Measurements from ENCODE around the gene DNAJB12.
"Not testable (repeated sequence)": the region's sequence is repeated elsewhere in the genome, so short reads cannot be mapped to it uniquely, and the experiment has no call there.

DNAJB12 gene

GRCh38 chr10:72354356-72355213 lies at the start of gene DNAJB12:
Gene DNAJB12, minus strand, starts transcription at chr10:72354919. Its CDS starts 22 bp downstream, at chr10:72354897.
- peak; percentile 48 for DNase-seq

GRCh38 chr10:72395581-72395980 lies 40.9 kb upstream of the DNAJB12 start:
- not testable (repeated sequence) for DNase-seq

DNA sequence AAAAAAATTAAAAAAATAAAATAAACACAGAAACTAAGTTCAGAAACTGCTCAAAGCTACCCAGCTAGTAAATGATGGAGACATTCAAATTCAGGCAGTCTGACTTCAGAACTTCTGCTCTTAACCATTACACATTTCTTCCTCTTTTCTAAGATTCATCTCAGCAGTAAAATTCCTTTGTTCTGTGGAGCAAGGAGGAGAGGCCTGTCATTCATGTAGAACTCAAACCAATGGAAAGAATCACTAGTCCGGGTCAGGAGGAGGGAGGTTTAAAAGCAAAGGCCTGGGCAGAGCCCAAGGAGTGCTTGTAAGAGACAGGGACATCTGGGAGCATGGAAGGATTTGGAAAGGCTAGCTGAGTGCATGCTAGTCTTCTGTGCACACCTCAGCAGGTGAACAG lies 37.9 kb upstream of the DNAJB12 start:
- DNase-seq, result no peak

DNA sequence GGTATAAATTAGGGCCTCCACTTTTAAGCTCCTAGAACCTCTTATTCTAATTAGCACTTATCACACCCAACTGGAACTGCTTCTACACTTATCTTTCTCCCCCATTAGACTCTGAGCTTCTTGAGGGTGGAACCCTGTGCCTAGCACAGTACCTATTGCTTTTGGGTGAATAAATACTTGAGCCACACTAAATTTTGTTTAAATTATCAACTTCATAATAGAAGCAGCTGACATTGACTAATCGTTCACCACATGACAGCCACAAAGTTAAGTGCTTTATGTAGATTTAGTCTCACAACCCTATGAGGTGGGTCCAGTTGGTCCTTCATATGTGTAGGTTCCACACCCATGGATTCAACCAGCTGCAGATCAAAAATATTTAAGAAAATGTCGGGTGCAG lies 36.0 kb upstream of the DNAJB12 start:
- DNase-seq, result no peak

DNA sequence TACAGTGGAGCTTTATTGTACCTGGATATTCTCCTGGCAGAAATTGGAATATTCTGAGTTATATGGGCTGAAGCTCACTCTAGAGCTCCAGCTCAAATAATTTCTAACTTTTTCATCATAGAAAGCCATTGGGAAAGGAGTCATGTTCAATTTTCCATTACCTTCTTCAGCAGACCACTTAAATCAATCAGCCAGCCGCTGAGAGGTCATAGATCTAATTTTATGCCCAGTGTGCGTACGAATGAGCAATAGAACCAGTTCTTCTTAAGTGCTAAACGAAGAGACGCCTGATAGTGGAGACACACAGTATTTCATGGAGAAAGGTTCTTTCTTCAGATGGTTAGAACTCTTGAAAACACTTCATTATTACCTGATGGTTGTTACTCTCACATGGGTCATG lies 35.0 kb upstream of the DNAJB12 start:
- no peak for DNase-seq

DNA sequence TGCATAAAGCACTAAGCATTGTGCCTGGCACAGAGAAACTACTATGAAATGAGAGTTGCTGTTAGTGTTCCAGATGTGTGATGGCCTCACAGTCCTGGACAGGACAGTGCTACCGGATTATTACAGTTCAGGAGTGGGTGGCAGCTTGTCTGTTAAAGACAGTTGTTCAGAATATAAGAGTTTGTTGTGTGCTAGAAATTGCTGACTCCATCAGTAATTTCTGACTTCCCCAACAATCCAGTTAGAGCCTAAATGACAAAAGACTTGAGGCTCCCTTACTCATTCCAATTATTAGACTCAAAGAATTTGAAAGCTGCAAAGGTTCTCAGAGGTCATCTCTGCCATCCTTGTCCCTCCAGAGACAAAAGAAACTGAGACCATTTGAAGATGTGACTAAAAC lies 34.3 kb upstream of the DNAJB12 start:
- no peak for DNase-seq

DNA sequence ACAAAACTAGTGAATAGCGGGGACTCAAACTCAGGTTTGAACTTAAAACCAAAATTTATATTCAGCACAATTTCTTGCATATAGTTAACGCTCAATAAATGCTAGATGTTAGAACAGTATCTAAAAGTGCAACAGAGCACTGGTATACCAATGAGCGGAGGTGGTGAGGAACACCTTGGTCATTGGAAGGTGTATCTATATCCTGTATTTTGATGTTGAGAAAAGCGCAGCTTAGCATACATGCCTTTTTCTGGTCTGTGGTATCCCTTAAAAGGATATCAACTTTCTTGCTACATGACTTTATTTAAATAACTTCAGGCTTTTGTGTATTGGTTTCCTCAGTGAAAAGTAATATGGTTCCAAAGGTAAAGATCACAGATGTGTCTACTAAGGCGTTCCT lies 33.3 kb upstream of the DNAJB12 start:
- DNase-seq, result no peak

GRCh38 chr10:72386916-72387586 lies 32.3 kb upstream of the DNAJB12 start:
- DNase-seq, result no peak

DNA sequence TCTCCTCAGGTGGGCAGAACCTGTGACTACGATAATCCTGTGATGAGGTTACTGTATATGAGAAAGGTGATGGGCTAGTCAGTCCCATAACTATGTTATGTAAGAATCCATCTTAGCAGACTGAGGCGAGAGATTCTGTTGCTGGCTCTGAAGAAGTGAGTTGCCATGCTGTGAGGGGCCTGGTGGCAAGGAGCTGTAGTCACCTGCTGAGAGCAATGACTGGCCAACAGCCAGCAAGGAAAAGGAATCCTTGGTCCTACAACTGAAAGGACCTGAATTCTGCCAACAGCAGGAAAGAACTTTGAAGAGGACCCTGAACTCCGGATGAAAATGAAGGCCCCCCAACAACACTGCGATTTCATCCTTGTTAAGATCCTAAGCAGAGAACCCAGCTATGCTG lies 31.0 kb upstream of the DNAJB12 start:
- DNase-seq, result no peak

DNA sequence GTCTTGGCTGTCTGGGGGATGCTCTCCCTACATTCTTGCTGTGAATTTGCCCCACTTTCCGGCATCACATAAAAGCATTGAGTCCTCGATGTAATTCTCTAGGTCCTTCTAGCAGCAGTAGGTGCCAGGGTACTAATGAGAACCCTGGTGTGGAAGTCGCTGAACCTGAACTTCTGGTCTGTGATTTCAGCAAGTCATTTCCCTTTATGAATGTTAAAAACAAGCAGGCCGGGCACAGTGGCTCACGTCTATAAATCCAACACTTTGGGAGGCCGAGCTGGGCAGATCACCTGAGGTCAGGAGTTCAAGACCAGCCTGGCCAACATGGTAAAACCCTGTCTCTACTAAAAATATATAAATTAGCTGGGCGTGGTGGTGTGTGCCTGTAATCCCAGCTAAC lies 30.3 kb upstream of the DNAJB12 start:
- DNase-seq, result not testable (repeated sequence)

DNA sequence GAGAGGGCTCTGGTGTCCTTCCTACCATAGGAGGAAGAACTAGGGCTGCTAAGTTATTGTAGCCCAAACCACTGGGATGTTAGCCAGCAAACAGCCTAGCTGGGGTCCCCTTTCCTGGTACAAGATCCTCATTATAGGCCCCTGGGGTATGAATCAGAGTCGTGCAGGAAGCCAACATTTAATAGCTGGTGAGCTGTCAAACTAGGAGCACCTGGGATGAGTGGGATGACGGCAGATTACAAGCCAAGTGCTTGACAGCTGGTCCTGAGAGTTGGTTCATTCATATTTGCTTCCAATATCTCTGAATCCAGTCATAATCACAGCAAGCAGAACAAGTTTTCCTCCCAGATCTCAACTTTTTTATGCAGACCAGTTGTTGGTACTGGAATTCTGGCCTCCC lies 25.1 kb upstream of the DNAJB12 start:
- DNase-seq, result no peak

DNA sequence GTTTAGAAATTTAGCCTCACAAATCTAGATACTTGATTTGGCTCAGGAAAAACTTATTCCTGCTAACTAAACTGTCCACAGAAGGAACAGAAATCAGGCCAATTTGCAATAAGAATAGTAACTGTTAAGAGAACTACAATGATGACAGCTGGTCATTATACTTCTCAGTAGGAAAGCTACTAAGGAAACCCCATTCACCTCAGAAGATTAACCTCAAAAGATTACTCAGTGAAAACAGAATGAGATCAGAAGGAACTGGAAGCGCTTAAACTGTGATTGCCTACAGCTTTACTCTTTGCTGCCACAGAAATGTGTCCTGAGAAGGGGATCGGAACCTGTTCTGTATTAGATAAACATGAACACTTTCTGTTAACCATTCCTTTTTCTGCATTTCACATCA lies 24.3 kb upstream of the DNAJB12 start:
- DNase-seq, result no peak

DNA sequence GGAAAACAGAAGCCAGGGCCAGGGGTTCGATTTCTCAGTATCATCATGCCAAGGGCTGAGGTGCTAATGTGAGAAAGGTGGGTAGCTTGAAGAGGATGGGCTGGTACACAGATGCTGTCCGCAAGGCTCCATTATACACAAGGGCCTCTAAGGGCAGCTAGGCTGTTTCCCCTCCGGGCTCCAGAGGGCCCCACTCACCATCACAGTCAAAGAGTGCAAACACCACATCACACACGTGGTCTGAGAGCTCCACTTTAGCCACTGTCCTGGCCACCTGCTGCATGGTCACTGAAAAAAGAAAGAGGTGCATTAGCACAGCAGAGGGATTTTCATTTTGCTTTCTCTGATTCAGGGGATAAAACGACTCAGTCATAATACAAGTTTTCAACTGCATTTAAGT lies 20.9 kb upstream of the DNAJB12 start:
- no peak for DNase-seq

- DNase-seq, result no peak
These were observed 20.5 kb upstream of the DNAJB12 start for GRCh38 chr10:72375173-72375572.

DNA sequence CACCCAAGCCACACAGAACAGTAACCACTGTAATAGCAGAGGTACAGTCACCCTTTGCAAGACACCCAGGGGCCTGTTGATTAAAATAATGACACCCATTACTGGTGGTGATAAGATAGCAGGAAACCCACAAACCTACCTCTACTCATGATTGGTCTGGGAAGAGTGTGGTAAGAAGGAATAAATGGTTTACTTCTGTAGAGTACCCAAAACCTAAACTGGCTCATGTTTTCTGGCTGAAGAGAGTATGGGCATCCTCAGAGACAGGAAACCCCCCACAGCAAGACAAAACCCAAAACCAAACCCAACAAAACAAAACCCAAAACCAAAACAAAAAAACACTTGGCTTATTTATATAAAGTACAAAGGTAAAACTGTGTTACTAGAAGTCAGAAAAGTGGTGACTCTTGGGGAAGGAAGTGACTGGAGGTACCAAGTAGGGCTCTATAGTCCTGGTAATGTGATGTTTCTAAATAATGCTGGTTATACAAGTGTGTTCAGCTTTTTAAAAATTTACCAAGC lies 15.5 kb upstream of the DNAJB12 start:
- no peak for DNase-seq

GRCh38 chr10:72367301-72367960 lies 12.7 kb upstream of the DNAJB12 start:
- DNase-seq, result no peak

DNA sequence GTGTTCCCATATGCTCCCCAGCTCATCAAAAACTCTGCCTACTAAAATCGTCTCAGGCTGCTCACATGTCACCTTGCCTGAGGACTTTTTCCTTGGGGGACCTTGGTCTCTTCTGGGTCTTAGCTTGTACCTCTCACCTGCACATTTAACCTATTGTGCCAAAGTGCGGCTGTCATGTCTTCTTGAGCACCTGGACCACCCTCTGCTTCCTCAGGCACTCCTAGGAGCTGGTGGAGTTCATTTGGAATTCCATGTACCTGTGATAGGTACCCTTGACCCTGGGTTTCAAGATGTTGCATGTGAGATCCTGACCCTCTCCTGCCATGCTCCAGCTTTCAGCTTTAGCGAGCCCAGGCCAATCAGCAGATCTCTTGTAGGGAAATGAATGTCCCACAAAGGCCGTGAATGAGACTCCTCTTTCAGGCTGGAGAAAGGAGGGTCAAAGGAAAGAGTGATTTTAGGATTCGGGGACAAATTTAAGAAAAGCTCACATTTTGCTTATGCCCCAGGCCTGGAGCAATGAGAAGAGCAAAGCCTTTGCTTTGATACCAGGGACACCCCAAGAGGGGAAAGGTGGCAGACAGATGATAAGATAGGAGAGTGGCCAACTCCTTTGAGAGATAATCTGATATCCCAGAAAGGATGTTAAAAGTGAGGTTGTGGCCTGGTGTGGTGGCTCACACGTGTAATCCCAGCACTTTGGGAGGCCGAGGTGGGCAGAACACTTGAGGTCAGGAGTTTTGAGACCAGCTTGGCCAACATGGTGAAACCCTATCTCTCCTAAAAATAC lies 10.6 kb upstream of the DNAJB12 start:
- DNase-seq, result no peak

DNA sequence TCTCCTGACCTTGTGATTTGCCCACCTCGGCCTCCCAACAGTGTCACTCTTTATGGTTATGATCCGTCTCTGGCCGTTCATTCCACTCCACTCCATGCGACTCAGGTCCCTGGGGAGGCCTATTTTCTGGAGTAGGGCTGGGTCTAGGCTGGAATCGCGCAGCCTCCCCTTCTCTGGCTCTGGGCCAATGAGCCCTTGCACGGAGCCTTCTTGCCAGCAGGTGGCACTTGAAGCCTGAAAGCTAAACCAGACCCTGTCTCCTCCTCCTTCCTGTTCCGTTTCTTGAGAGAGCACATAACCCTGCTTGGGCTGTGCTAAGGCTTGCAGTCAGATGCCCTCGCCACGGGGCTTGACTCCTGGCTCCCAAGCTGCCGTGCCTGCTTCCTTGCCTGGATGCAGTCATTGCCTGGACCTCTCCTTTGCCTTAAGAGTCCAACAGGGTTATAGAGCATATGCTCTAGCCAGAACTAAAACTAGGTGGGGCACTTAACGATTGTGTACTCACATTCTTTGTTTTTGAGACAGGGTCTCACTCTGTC lies 9.6 kb upstream of the DNAJB12 start:
- DNase-seq, result peak; percentile 53

DNA sequence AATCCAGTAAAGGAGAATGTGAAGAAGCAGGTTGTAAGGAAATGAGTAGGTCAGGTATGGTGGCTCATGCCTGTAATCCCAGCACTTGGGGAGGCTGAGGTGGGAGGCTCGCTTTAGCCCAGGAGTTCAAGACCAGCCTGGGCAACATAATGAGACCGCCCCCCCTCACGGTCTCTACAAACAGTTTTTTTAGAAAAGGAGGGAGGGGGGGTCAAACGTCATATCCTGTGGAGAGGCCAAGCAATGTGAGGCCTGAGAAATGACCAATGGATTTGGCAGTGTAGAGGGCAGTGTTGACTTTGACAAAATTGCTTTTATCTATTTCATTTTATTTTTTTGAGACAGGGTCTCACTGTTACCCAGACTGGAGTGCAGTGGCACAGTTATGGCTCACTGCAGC lies 2.3 kb upstream of the DNAJB12 start:
- no peak for DNase-seq

- DNase-seq, result no peak
These were observed 1.4 kb upstream of the DNAJB12 start for GRCh38 chr10:72356115-72356514.

- DNase-seq, result no peak
These were observed 466 bp upstream of the DNAJB12 start for GRCh38 chr10:72355214-72355555.

GRCh38 chr10:72353965-72354355 lies 759 bp downstream of the DNAJB12 start:
- DNase-seq, result no peak
